HCT116 (cell line): ENCODE results near the gene MYO5C. TPM values are rescaled to one million over a fixed set of nuclear protein-coding genes. Genes with fewer than 3 reads are reported as not detected.

Source experiments
- ATAC-seq: fragments of 200-7000 bp; cut with Tn5 transposase; 2 replicates; pipeline ENCODE4 v1.9.1; 2020; ENCODE audit warnings: mild to moderate bottlenecking, moderate library complexity
- BruUV-seq: library from RNA; stranded (reverse); fragments of 400-500 nt; replicated peaks from 2 replicates; lab custom pipeline; 2021; lab: Mats Ljungman, UMichigan
- CTCF ChIA-PET: fragments of 300-600 bp; sonication (Branson Sonifier 250); formaldehyde crosslinking; loops from one replicate; lab custom pipeline; 2021; ENCODE audit warnings: antibody characterized with exemption; lab: Charles Lee
- POLR2A ChIA-PET: fragments of 300-600, 350-600 bp; sonication (Branson Sonifier 250); formaldehyde crosslinking; loops from one replicate; lab custom pipeline; 2021; ENCODE audit warnings: antibody characterized with exemption; lab: Charles Lee
- RAD21 ChIA-PET, 2 experiments: fragments of 300-600 bp; sonication (Branson Sonifier 250); formaldehyde crosslinking; loops; one replicate each; lab custom pipeline; 2023; ENCODE audit warnings: low total read pairs in 2 of 2; ENCODE audit not compliant: uncharacterized antibody in 2 of 2, unreplicated experiment in 2 of 2, low non-redundant PET in 1 of 2; lab: Charles Lee
- DNase-seq: peaks from one replicate; pipeline ENCODE4 v3.0.0-alpha.2; 2010; ENCODE audit warnings: low read depth, low spot score
- H2AFZ ChIP-seq: fragments of 200-600 bp; shearing (Covaris generic), sonication (generic); 2 replicates; pipeline ENCODE4 v1.6.1; 2017; ENCODE audit warnings: low read depth, mixed run types, mixed read lengths, antibody characterized with exemption, low read length; ENCODE audit not compliant: poor library complexity, severe bottlenecking
- H3K27ac ChIP-seq: 2 replicates; pipeline ENCODE4 v1.5.1; 2012; ENCODE audit warnings: low read depth, low read length
- H3K27me3 ChIP-seq: fragments of 200-600 bp; sonication (generic); 2 replicates; pipeline ENCODE4 v1.6.1; 2016; ENCODE audit warnings: mixed run types, low read length, mixed read lengths; ENCODE audit not compliant: insufficient read depth
- H3K36me3 ChIP-seq, 2 experiments: fragments of 200-500 bp in 1 of 2; fragments of 200-600 bp in 1 of 2; sonication (Bioruptor generic) in 1 of 2; sonication (generic) in 1 of 2; 2 replicates each; pipeline versions ENCODE4 v1.5.1 to v1.6.1; 2014 to 2016; ENCODE audit warnings: low read length in 2 of 2, inconsistent platforms in 1 of 2, mixed read lengths in 1 of 2, mixed run types in 1 of 2; ENCODE audit not compliant: insufficient read depth in 2 of 2, control insufficient read depth in 1 of 2
- H3K4me1 ChIP-seq, 2 experiments: fragments of 200-600 bp in 1 of 2; sonication (generic) in 1 of 2; 2 replicates each; pipeline versions ENCODE4 v1.5.1 to v1.6.1; 2012 to 2017; ENCODE audit warnings: low read length in 2 of 2, inconsistent platforms in 1 of 2, mild to moderate bottlenecking in 1 of 2, mixed read lengths in 1 of 2, mixed run types in 1 of 2, moderate library complexity in 1 of 2; ENCODE audit not compliant: insufficient read depth in 2 of 2, control insufficient read depth in 1 of 2
- H3K4me2 ChIP-seq: fragments of 200-600 bp; sonication (generic); 2 replicates; pipeline ENCODE4 v1.6.1; 2017; ENCODE audit warnings: mixed run types, low read length, mixed read lengths
- H3K4me3 ChIP-seq, 2 experiments: fragments of 200-600 bp in 1 of 2; sonication (generic) in 1 of 2; replicated peaks in 1 of 2; 2 replicates each; pipeline ENCODE4 v1.5.1; 2011 to 2016; ENCODE audit warnings: low read length in 2 of 2, control low read depth in 1 of 2, low read depth in 1 of 2, mild to moderate bottlenecking in 1 of 2, mixed read lengths in 1 of 2, mixed run types in 1 of 2
- H3K79me2 ChIP-seq: fragments of 200-600 bp; sonication (generic); 2 replicates; pipeline ENCODE4 v1.6.1; 2017; ENCODE audit warnings: mild to moderate bottlenecking, mixed run types, low read length, moderate library complexity, mixed read lengths; ENCODE audit not compliant: insufficient read depth
- H3K9ac ChIP-seq: fragments of 200-600 bp; sonication (generic); 2 replicates; pipeline ENCODE4 v1.6.1; 2016; ENCODE audit warnings: low read length, mixed read lengths
- H3K9me2 ChIP-seq: fragments of 200-600 bp; sonication (generic), shearing (Covaris generic); 2 replicates; pipeline ENCODE4 v1.6.1; 2017; ENCODE audit warnings: mixed run types, mild to moderate bottlenecking, moderate library complexity; ENCODE audit not compliant: insufficient read depth
- H3K9me3 ChIP-seq, 2 experiments: fragments of 200-500 bp in 1 of 2; fragments of 200-600 bp in 1 of 2; sonication (Bioruptor generic) in 1 of 2; sonication (generic) in 1 of 2; 2 replicates each; pipeline ENCODE4 v1.6.1; 2014 to 2017; ENCODE audit warnings: low read length in 2 of 2, mixed read lengths in 2 of 2, inconsistent platforms in 1 of 2, low read depth in 1 of 2, mild to moderate bottlenecking in 1 of 2, mixed run types in 1 of 2, moderate library complexity in 1 of 2; ENCODE audit not compliant: control insufficient read depth in 1 of 2, insufficient read depth in 1 of 2
- H4K20me1 ChIP-seq: fragments of 200-600 bp; sonication (generic), shearing (Covaris generic); 2 replicates; pipeline ENCODE4 v1.6.1; 2017; ENCODE audit warnings: mixed run types, mild to moderate bottlenecking, moderate library complexity; ENCODE audit not compliant: insufficient read depth
- CEBPB ChIP-seq: IDR thresholded peaks from 2 replicates; pipeline ENCODE4 v1.6.1; 2012; ENCODE audit warnings: low read depth
- EGR1 ChIP-seq: IDR thresholded peaks from 2 replicates; pipeline ENCODE4 v1.6.1; 2012; ENCODE audit warnings: low read depth
- POLR2A ChIP-seq: IDR thresholded peaks from 2 replicates; pipeline ENCODE4 v1.7.0; 2011; ENCODE audit warnings: borderline replicate concordance; ENCODE audit not compliant: insufficient read depth, insufficient read length; ENCODE audit errors: extremely low read depth
- ZFX ChIP-seq: fragments of 450-650 bp; IDR thresholded peaks from 2 replicates; pipeline ENCODE4 v1.6.1; 2017
- intact Hi-C: fragments of 100-400 bp; cut with micrococcal nuclease; formaldehyde crosslinking; loops from 2 replicates; pipeline ENCODE4 v1.10.0; 2022
- total RNA-seq: library from RNA; stranded (reverse); gene quantifications from one replicate; pipeline ENCODE4 v1.2.1, GENCODE V29; 2021; ENCODE audit not compliant: unreplicated experiment

The MYO5C gene
- total RNA-seq, 1 experiment from 2014 or later, result 34.0 TPM

- Histone ChIP-seq H3K9me2 (no peaks in the 10 kb centered on the region), H3K9me3 (no peaks in the 10 kb centered on the region), H3K27me3 (no peaks in the 10 kb centered on the region), H3K4me2 (no peak overlapping the region), H4K20me1 (no peaks in the 10 kb centered on the region), H3K36me3 (peaks cover 7 to 12% of the 10 kb centered on the region in 2 experiments; a peak in 3 of 4 replicates), H3K4me3 (no peak overlapping the region), H3K79me2 (no peaks in the 10 kb centered on the region), H3K9ac (no peak overlapping the region), H3K4me1 (peaks cover 10 to 16% of the 10 kb centered on the region in 2 experiments; a peak in 3 of 4 replicates), H3K27ac (no peak overlapping the region), H2AFZ (no peak overlapping the region)
- ATAC-seq (no peak), DNase-seq (no peak)
- RAD21 ChIA-PET, result no interaction called here
- POLR2A ChIA-PET, result no interaction called here
- BruUV-seq, result no TSS peak
- TF ChIP-seq POLR2A (no peak), CEBPB (no peak)
- CTCF ChIA-PET, result interaction anchor here (1.6 kb wide), 1 partner anchor 475 kb away, joined by 5 read pairs; no protein-coding TSS in a partner anchor
- intact Hi-C loops, result no loop called here
Observed at GRCh38 chr15:52261026-52261425, 34.6 kb downstream of the MYO5C start.

GRCh38 chr15:52259503-52259902 lies 36.1 kb downstream of the MYO5C start:
- POLR2A ChIA-PET, result interaction anchor here (0.5 kb wide), 1 partner anchor 614 kb away, joined by 4 read pairs; no protein-coding TSS in a partner anchor
- intact Hi-C loops, result loop anchor here (5.0 to 10.0 kb wide), 2 partner anchors 38 to 305 kb away; partner anchors contain the start of genes ARPP19 and MYO5C

More at GRCh38 chr15:52259503-52259902, 36.1 kb downstream of the MYO5C start:
- H3K4me2 ChIP-seq, result no peak overlapping the region
- no peaks in the 10 kb centered on the region for H4K20me1 ChIP-seq
- ATAC-seq (no peak), DNase-seq (no peak)
- TF ChIP-seq POLR2A (no peak), ZFX (no peak), CEBPB (no peak), EGR1 (no peak)
- BruUV-seq, result no TSS peak
- H3K9ac ChIP-seq, result no peak overlapping the region
- no peaks in the 10 kb centered on the region for H3K27me3 ChIP-seq
- H3K9me3 ChIP-seq, result no peaks in the 10 kb centered on the region
- H2AFZ ChIP-seq, result no peak overlapping the region
- no peaks in the 10 kb centered on the region for H3K9me2 ChIP-seq
- H3K4me3 ChIP-seq, result no peak overlapping the region
- H3K36me3 ChIP-seq, result peaks cover 15 to 22% of the 10 kb centered on the region in 2 experiments
- H3K4me1 ChIP-seq, result peaks cover 14 to 26% of the 10 kb centered on the region in 2 experiments
- CTCF ChIA-PET, result interaction anchor here (0.9 to 8.3 kb wide), 2 partner anchors 476 to 938 kb away, joined by 3 to 72 read pairs; no protein-coding TSS in a partner anchor
- H3K27ac ChIP-seq, result no peak overlapping the region
- RAD21 ChIA-PET, result no interaction called here
- H3K79me2 ChIP-seq, result no peaks in the 10 kb centered on the region
